ENCODE measurements around the gene MGMT. TPM values are rescaled to one million over a fixed set of nuclear protein-coding genes. Genes with fewer than 3 reads are reported as not detected.

Gene MGMT
- total and polyA plus RNA-seq, 5 donors from 2014 or later = 18.7 to 48.0 (median 35.2) TPM

GRCh38 chr10:129531969-129532660, 65.1 kb downstream of the MGMT start:
- no peaks in the 10 kb centered on the region for H3K9me3 ChIP-seq (ENCODE audit: control insufficient read depth in 2 of 2, low read length in 2 of 2)
- Mint-ChIP-seq H3K27me3 (no peaks in the 10 kb centered on the region), H3K4me1 (peaks cover 0 to 25% (median 7%) of the 10 kb centered on the region in 4 donors), H3K27ac (no peak overlapping the region), H3K36me3 (peaks cover 38% of the 10 kb centered on the region), H3K4me3 (no peak overlapping the region), H3K9me3 (no peaks in the 10 kb centered on the region)
- no peaks in the 10 kb centered on the region for H3K27me3 ChIP-seq (ENCODE audit: control insufficient read depth, insufficient read depth, low read length)
- H3K4me1 ChIP-seq (ENCODE audit: control insufficient read depth, insufficient read depth, low read length, poor library complexity, severe bottlenecking) = no peaks in the 10 kb centered on the region
- DNase-seq (no peak), ATAC-seq (ENCODE audit: low read depth in 2 of 2) (no peak)
- no peak overlapping the region for H3K27ac ChIP-seq (ENCODE audit: insufficient read depth, low read length, poor library complexity, severe bottlenecking)
- no peak overlapping the region for H3K4me3 ChIP-seq (ENCODE audit: low read depth, low read length)
- H3K36me3 ChIP-seq (ENCODE audit: control insufficient read depth, insufficient read depth, low read length) = peaks cover 9% of the 10 kb centered on the region

- H3K27me3 ChIP-seq (ENCODE audit: control insufficient read depth, insufficient read depth, low read length) = no peaks in the 10 kb centered on the region
- Mint-ChIP-seq H3K4me3 (no peak overlapping the region), H3K27me3 (no peaks in the 10 kb centered on the region), H3K4me1 (peaks cover 0 to 25% (median 7%) of the 10 kb centered on the region in 4 donors), H3K27ac (no peak overlapping the region), H3K9me3 (no peaks in the 10 kb centered on the region), H3K36me3 (peaks cover 40% of the 10 kb centered on the region)
- peaks cover 11% of the 10 kb centered on the region for H3K36me3 ChIP-seq (ENCODE audit: control insufficient read depth, insufficient read depth, low read length)
- H3K4me1 ChIP-seq (ENCODE audit: control insufficient read depth, insufficient read depth, low read length, poor library complexity, severe bottlenecking) = no peaks in the 10 kb centered on the region
- no peak overlapping the region for H3K4me3 ChIP-seq (ENCODE audit: low read depth, low read length)
- H3K9me3 ChIP-seq (ENCODE audit: control insufficient read depth in 2 of 2, low read length in 2 of 2) = no peaks in the 10 kb centered on the region
- ATAC-seq (ENCODE audit: low read depth in 2 of 2) (no peak), DNase-seq (no peak)
- H3K27ac ChIP-seq (ENCODE audit: insufficient read depth, low read length, poor library complexity, severe bottlenecking) = no peak overlapping the region
Measured at GRCh38 chr10:129532838-129533237, 65.8 kb downstream of the MGMT start.

- Histone ChIP-seq H3K36me3 (ENCODE audit: control insufficient read depth, insufficient read depth, low read length) (peaks cover 11% of the 10 kb centered on the region), H3K27ac (ENCODE audit: insufficient read depth, low read length, poor library complexity, severe bottlenecking) (no peak overlapping the region), H3K27me3 (ENCODE audit: control insufficient read depth, insufficient read depth, low read length) (no peaks in the 10 kb centered on the region), H3K4me1 (ENCODE audit: control insufficient read depth, insufficient read depth, low read length, poor library complexity, severe bottlenecking) (no peaks in the 10 kb centered on the region), H3K9me3 (ENCODE audit: control insufficient read depth in 2 of 2, low read length in 2 of 2) (no peaks in the 10 kb centered on the region), H3K4me3 (ENCODE audit: low read depth, low read length) (no peak overlapping the region)
- H3K36me3 Mint-ChIP-seq = peaks cover 40% of the 10 kb centered on the region
- DNase-seq (no peak), ATAC-seq (ENCODE audit: low read depth in 2 of 2) (no peak)
- peaks cover 0 to 25% (median 6%) of the 10 kb centered on the region in 4 donors for H3K4me1 Mint-ChIP-seq
- H3K9me3 Mint-ChIP-seq = no peaks in the 10 kb centered on the region
- peak overlapping the region in 1 of 3 donors; percentile 83 for H3K27ac Mint-ChIP-seq
- no peaks in the 10 kb centered on the region for H3K27me3 Mint-ChIP-seq
- no peak overlapping the region for H3K4me3 Mint-ChIP-seq
Measured at GRCh38 chr10:129533281-129533680, 66.2 kb downstream of the MGMT start.

GRCh38 chr10:129534826-129535225, 67.8 kb downstream of the MGMT start:
- no peaks in the 10 kb centered on the region for H3K9me3 Mint-ChIP-seq
- H3K36me3 Mint-ChIP-seq = peaks cover 42% of the 10 kb centered on the region
- no peak overlapping the region for H3K4me3 Mint-ChIP-seq

GRCh38 chr10:129536336-129536735, 69.3 kb downstream of the MGMT start:
- Histone ChIP-seq H3K27me3 (ENCODE audit: control insufficient read depth, insufficient read depth, low read length) (no peaks in the 10 kb centered on the region), H3K4me3 (ENCODE audit: low read depth, low read length) (no peak overlapping the region), H3K27ac (ENCODE audit: insufficient read depth, low read length, poor library complexity, severe bottlenecking) (no peak overlapping the region), H3K9me3 (ENCODE audit: control insufficient read depth in 2 of 2, low read length in 2 of 2) (no peaks in the 10 kb centered on the region), H3K4me1 (ENCODE audit: control insufficient read depth, insufficient read depth, low read length, poor library complexity, severe bottlenecking) (no peaks in the 10 kb centered on the region), H3K36me3 (ENCODE audit: control insufficient read depth, insufficient read depth, low read length) (peaks cover 11% of the 10 kb centered on the region)
- Mint-ChIP-seq H3K36me3 (peaks cover 43% of the 10 kb centered on the region), H3K27ac (no peak overlapping the region), H3K4me3 (no peak overlapping the region), H3K9me3 (no peaks in the 10 kb centered on the region), H3K4me1 (peaks cover 0 to 20% (median 6%) of the 10 kb centered on the region in 4 donors), H3K27me3 (no peaks in the 10 kb centered on the region)
- no peak for ATAC-seq (ENCODE audit: low read depth in 2 of 2)
- no peak for DNase-seq

More at GRCh38 chr10:129534826-129535225, 67.8 kb downstream of the MGMT start:
- H3K36me3 ChIP-seq (ENCODE audit: control insufficient read depth, insufficient read depth, low read length) = peaks cover 11% of the 10 kb centered on the region
- no peak overlapping the region for H3K27ac ChIP-seq (ENCODE audit: insufficient read depth, low read length, poor library complexity, severe bottlenecking)
- DNase-seq (no peak), ATAC-seq (ENCODE audit: low read depth in 2 of 2) (no peak)
- H3K27me3 ChIP-seq (ENCODE audit: control insufficient read depth, insufficient read depth, low read length) = no peaks in the 10 kb centered on the region
- no peaks in the 10 kb centered on the region for H3K4me1 ChIP-seq (ENCODE audit: control insufficient read depth, insufficient read depth, low read length, poor library complexity, severe bottlenecking)
- no peaks in the 10 kb centered on the region for H3K9me3 ChIP-seq (ENCODE audit: control insufficient read depth in 2 of 2, low read length in 2 of 2)
- H3K4me3 ChIP-seq (ENCODE audit: low read depth, low read length) = no peak overlapping the region
- Mint-ChIP-seq H3K4me1 (peaks cover 0 to 22% (median 7%) of the 10 kb centered on the region in 4 donors), H3K27me3 (no peaks in the 10 kb centered on the region), H3K27ac (peak overlapping the region in 1 of 3 donors; percentile 80)

GRCh38 chr10:129537151-129537550, 70.1 kb downstream of the MGMT start:
- H3K27ac ChIP-seq (ENCODE audit: insufficient read depth, low read length, poor library complexity, severe bottlenecking) = no peak overlapping the region
- no peaks in the 10 kb centered on the region for H3K4me1 ChIP-seq (ENCODE audit: control insufficient read depth, insufficient read depth, low read length, poor library complexity, severe bottlenecking)
- Mint-ChIP-seq H3K4me3 (no peak overlapping the region), H3K4me1 (peaks cover 0 to 19% (median 6%) of the 10 kb centered on the region in 4 donors), H3K27ac (no peak overlapping the region), H3K9me3 (no peaks in the 10 kb centered on the region), H3K36me3 (peaks cover 47% of the 10 kb centered on the region), H3K27me3 (no peaks in the 10 kb centered on the region)
- no peak for DNase-seq
- H3K9me3 ChIP-seq (ENCODE audit: control insufficient read depth in 2 of 2, low read length in 2 of 2) = no peaks in the 10 kb centered on the region
- H3K4me3 ChIP-seq (ENCODE audit: low read depth, low read length) = no peak overlapping the region
- ATAC-seq (ENCODE audit: low read depth in 2 of 2) = no peak
- H3K27me3 ChIP-seq (ENCODE audit: control insufficient read depth, insufficient read depth, low read length) = no peaks in the 10 kb centered on the region
- H3K36me3 ChIP-seq (ENCODE audit: control insufficient read depth, insufficient read depth, low read length) = peaks cover 11% of the 10 kb centered on the region

GRCh38 chr10:129538236-129538635, 71.2 kb downstream of the MGMT start:
- Histone ChIP-seq H3K9me3 (ENCODE audit: control insufficient read depth in 2 of 2, low read length in 2 of 2) (no peaks in the 10 kb centered on the region), H3K27me3 (ENCODE audit: control insufficient read depth, insufficient read depth, low read length) (no peaks in the 10 kb centered on the region), H3K36me3 (ENCODE audit: control insufficient read depth, insufficient read depth, low read length) (peaks cover 11% of the 10 kb centered on the region), H3K27ac (ENCODE audit: insufficient read depth, low read length, poor library complexity, severe bottlenecking) (no peak overlapping the region), H3K4me1 (ENCODE audit: control insufficient read depth, insufficient read depth, low read length, poor library complexity, severe bottlenecking) (no peaks in the 10 kb centered on the region), H3K4me3 (ENCODE audit: low read depth, low read length) (no peak overlapping the region)
- Mint-ChIP-seq H3K4me3 (no peak overlapping the region), H3K27ac (peak overlapping the region in 1 of 3 donors; percentile 47), H3K27me3 (no peaks in the 10 kb centered on the region), H3K9me3 (no peaks in the 10 kb centered on the region), H3K4me1 (peaks cover 0 to 10% (median 6%) of the 10 kb centered on the region in 4 donors), H3K36me3 (peaks cover 47% of the 10 kb centered on the region)
- DNase-seq = no peak
- no peak for ATAC-seq (ENCODE audit: low read depth in 2 of 2)

GRCh38 chr10:129541200-129541599, 74.2 kb downstream of the MGMT start:
- H3K4me3 ChIP-seq (ENCODE audit: low read depth, low read length) = no peak overlapping the region
- Mint-ChIP-seq H3K27ac (no peak overlapping the region), H3K27me3 (no peaks in the 10 kb centered on the region), H3K4me3 (no peak overlapping the region), H3K4me1 (peaks cover 0 to 4% (median 1%) of the 10 kb centered on the region in 4 donors), H3K9me3 (peaks cover 0 to 2% (median 0%) of the 10 kb centered on the region in 7 donors), H3K36me3 (peaks cover 33% of the 10 kb centered on the region)
- H3K9me3 ChIP-seq (ENCODE audit: control insufficient read depth in 2 of 2, low read length in 2 of 2) = no peaks in the 10 kb centered on the region
- peaks cover 11% of the 10 kb centered on the region for H3K36me3 ChIP-seq (ENCODE audit: control insufficient read depth, insufficient read depth, low read length)
- no peak for ATAC-seq (ENCODE audit: low read depth in 2 of 2)
- H3K4me1 ChIP-seq (ENCODE audit: control insufficient read depth, insufficient read depth, low read length, poor library complexity, severe bottlenecking) = no peaks in the 10 kb centered on the region
- H3K27me3 ChIP-seq (ENCODE audit: control insufficient read depth, insufficient read depth, low read length) = no peaks in the 10 kb centered on the region
- DNase-seq = no peak
- no peak overlapping the region for H3K27ac ChIP-seq (ENCODE audit: insufficient read depth, low read length, poor library complexity, severe bottlenecking)
